Thymus (tissue), 11 donors: Measurements from ENCODE around the gene ZNF609. TPM values are rescaled to one million over a fixed set of nuclear protein-coding genes. Genes with fewer than 3 reads are reported as not detected.
"Not testable (repeated sequence)": the region's sequence is repeated elsewhere in the genome, so short reads cannot be mapped to it uniquely, and the experiment has no call there.

Experiments
- DNase-seq, 9 donors: peaks; one replicate each; pipeline ENCODE4 v3.0.0-alpha.2; 2013; ENCODE audit warnings: low spot score in 9 of 9, low read depth in 6 of 9, missing footprints in 1 of 9
- H3K27ac ChIP-seq, 2 donors: one replicate each; pipeline ENCODE4 v1.5.1; 2013; ENCODE audit warnings: control low read depth in 1 of 2, low read depth in 1 of 2, low read length in 1 of 2, mild to moderate bottlenecking in 1 of 2, moderate library complexity in 1 of 2
- H3K27me3 ChIP-seq, 2 donors: one replicate each; pipeline ENCODE4 v1.5.1; 2013; ENCODE audit warnings: low read length in 1 of 2; ENCODE audit not compliant: control insufficient read depth in 2 of 2, insufficient read depth in 1 of 2
- H3K36me3 ChIP-seq, 2 donors: one replicate each; pipeline ENCODE4 v1.5.1; 2013; ENCODE audit warnings: low read length in 1 of 2, mild to moderate bottlenecking in 1 of 2, moderate library complexity in 1 of 2; ENCODE audit not compliant: control insufficient read depth in 2 of 2, insufficient read depth in 2 of 2
- H3K4me1 ChIP-seq, 2 donors: one replicate each; pipeline ENCODE4 v1.5.1; 2013; ENCODE audit warnings: low read length in 2 of 2; ENCODE audit not compliant: control insufficient read depth in 2 of 2, insufficient read depth in 2 of 2
- H3K4me3 ChIP-seq, 2 donors: one replicate each; pipeline ENCODE4 v1.5.1; 2013; ENCODE audit warnings: low read length in 2 of 2, control low read depth in 1 of 2, mild to moderate bottlenecking in 1 of 2
- H3K9me3 ChIP-seq, 2 donors: one replicate each; pipeline ENCODE4 v1.5.1; 2013; ENCODE audit warnings: low read length in 1 of 2, mild to moderate bottlenecking in 1 of 2; ENCODE audit not compliant: control insufficient read depth in 2 of 2, insufficient read depth in 1 of 2
- whole genome bisulfite sequencing: extraction: QIAGEN DNeasy Blood & Tissue Kit; methylation state at CpG from one replicate; pipeline ENCODE4 v1.1.7; 2013; 5-methylcytosine and 5-hydroxymethylcytosine counted together
- polyA plus RNA-seq: library from polyadenylated mRNA; stranded (reverse); fragments of 200-250 nt; gene quantifications from one replicate; pipeline ENCODE4 v1.2.3, GENCODE V29; 2013
- total RNA-seq: library from RNA; stranded (reverse); fragments of 120-200 nt; gene quantifications from one replicate; pipeline ENCODE4 v1.2.4, GENCODE V29; 2013
- donor health status: healthy.

The ZNF609 gene
- total and polyA plus RNA-seq, 2 donors = 7.5 to 16.8 TPM

DNA sequence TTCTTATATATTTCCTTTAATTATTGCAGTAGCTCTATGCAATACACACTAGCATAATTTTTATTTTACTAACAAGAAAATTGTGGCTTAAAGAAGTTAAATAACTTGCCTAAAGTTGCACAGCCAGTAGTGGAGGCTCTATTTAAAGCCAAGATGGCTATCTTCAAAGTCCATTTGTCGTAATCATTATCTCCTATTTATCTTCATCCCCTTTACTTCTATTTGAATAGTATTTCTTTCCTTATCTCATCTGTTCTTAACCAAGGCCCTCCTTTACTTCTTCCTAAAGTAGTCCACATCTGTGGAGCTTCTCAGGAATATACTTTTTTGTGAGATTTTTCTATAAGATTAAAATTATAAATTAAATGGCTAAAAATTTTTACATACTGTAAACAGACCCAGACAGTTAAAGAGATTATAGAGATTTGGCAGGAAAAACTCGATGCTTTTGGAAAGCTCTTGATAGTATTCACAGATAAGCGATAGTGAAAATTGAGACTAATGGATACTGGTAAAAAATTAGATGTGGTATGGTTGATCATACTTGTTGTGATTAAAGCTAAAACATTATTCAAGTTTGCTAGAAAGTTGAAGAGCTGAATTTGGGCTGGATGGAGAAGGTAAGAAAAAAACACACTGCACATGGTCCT, 129.2 kb downstream of the ZNF609 start:
- Histone ChIP-seq H3K27me3 (no peaks in the 10 kb centered on the region), H3K4me3 (no peak overlapping the region), H3K36me3 (no peaks in the 10 kb centered on the region), H3K4me1 (no peaks in the 10 kb centered on the region), H3K9me3 (no peaks in the 10 kb centered on the region), H3K27ac (no peak overlapping the region)
- 76% methylated on average over 3 of the region's 3 CpGs for WGBS
- no peak for DNase-seq

DNA sequence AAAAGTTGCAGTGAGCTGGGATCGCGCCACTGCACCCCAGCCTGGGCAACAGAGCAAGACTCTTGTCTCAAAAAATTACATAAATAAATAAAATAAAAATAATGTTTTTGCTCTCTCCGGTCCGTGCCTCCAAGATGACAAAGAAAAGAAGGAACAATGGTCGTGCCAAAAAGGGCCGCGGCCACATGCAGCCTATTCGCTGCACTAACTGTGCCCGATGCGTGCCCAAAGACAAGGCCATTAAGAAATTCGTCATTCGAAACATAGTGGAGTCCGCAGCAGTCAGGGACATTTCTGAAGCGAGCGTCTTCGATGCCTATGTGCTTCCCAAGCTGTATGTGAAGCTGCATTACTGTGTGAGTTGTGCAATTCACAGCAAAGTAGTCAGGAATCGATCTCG, 132.5 kb downstream of the ZNF609 start:
- not testable (repeated sequence) for H3K9me3 ChIP-seq, H3K4me3 ChIP-seq, H3K27ac ChIP-seq, DNase-seq, H3K27me3 ChIP-seq, H3K4me1 ChIP-seq, H3K36me3 ChIP-seq
- 98% methylated on average over 18 of the region's 18 CpGs for WGBS

DNA sequence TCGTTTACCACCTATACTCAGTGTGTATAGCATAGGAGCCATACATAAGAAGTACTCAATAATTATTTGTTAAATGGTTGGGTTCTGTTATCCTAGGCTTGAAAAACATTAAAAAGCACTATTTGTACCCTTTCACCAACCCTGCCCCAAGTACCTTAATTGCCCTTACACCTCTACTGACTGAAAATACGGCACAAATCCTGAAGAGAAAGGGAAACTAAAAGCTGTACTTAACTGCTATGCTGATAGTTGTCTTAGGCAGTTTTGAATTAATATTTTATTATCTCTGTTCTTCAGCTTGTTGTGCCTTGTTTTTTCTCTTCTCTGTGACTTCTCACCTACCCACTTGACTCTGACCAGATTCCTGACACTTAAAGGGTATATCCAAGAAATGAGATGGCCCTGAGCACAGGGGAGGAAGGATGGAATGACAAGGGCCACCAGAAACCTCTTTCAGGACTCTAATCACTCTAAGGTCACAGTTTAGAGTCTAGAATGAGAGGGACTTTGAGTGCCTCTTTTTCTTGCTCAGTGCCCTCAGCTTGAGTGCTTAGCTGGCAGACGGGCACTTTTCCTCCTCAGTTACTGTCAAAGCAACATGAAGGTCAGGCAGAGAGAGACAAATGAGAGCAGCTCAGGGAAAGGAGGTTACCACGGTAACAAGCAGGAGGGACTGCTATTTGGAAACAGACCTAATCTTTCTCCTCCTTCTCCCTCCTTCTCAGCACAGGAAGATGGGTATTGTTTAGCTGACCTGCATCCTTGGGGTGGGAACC, 136.5 kb downstream of the ZNF609 start:
- peak overlapping the region; percentile 32 to 36 for H3K27ac ChIP-seq
- peaks cover 7 to 10% of the 10 kb centered on the region in 2 donors for H3K4me1 ChIP-seq
- DNase-seq = peak in 7 of 9 donors; percentile 13 to 66 (median 34)
- WGBS = 36% methylated on average over 4 of the region's 4 CpGs
- no peaks in the 10 kb centered on the region for H3K9me3 ChIP-seq
- no peaks in the 10 kb centered on the region for H3K27me3 ChIP-seq
- peak overlapping the region in 1 of 2 donors; percentile 16 for H3K4me3 ChIP-seq
- no peaks in the 10 kb centered on the region for H3K36me3 ChIP-seq

DNA sequence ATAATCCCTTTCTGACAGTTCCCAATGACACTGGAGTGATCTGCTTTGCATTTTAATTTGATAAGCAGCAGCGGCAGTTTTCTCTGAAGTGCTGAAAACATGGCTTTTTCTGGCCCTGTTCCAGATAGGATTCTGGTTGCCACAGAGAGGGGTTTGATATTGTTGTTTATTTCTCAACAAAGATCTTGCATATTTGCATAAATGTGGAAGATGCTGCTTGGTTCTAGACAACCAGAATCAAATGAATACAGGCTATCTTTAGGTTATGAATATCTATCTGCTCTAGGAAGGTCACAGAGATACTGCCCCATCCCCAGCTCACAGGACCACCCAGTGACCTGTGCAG, 137.1 kb downstream of the ZNF609 start:
- no peaks in the 10 kb centered on the region for H3K27me3 ChIP-seq
- WGBS = 20% methylated on average over 1 of the region's 1 CpG
- DNase-seq = no peak
- peaks cover 7 to 10% of the 10 kb centered on the region in 2 donors for H3K4me1 ChIP-seq
- H3K9me3 ChIP-seq = no peaks in the 10 kb centered on the region
- H3K4me3 ChIP-seq = no peak overlapping the region
- no peak overlapping the region for H3K27ac ChIP-seq
- no peaks in the 10 kb centered on the region for H3K36me3 ChIP-seq

GRCh38 chr15:64599226-64599625, 138.8 kb downstream of the ZNF609 start:
- no peaks in the 10 kb centered on the region for H3K9me3 ChIP-seq
- no peak for DNase-seq
- H3K27ac ChIP-seq = no peak overlapping the region
- H3K4me1 ChIP-seq = peaks cover 7 to 10% of the 10 kb centered on the region in 2 donors
- no peaks in the 10 kb centered on the region for H3K36me3 ChIP-seq
- H3K4me3 ChIP-seq = no peak overlapping the region
- H3K27me3 ChIP-seq = no peaks in the 10 kb centered on the region

GRCh38 chr15:64599716-64600115, 139.3 kb downstream of the ZNF609 start:
- WGBS = 74% methylated on average over 2 of the region's 2 CpGs
- Histone ChIP-seq H3K27me3 (no peaks in the 10 kb centered on the region), H3K4me3 (no peak overlapping the region), H3K36me3 (no peaks in the 10 kb centered on the region), H3K27ac (no peak overlapping the region), H3K4me1 (peaks cover 7 to 10% of the 10 kb centered on the region in 2 donors), H3K9me3 (no peaks in the 10 kb centered on the region)
- no peak for DNase-seq

DNA sequence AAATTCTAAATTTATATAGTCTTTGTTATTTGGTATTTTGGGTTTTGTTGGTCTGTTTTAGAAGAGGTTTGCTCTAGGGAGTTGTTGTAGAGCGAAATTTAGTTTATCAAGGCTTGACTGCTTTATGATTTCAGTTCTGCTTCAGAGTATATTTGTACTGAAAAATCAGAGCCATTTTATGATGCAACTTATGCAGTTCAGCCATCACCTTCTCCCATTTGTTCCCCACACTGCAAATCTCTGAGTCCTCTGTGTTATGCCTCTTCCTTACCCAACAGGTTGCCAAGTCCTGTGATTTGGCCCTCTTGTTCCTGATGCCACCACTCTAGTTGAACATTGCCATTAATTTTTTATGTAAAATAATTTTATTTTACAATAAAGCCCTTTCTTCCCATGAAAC, 140.4 kb downstream of the ZNF609 start:
- H3K4me1 ChIP-seq = peaks cover 7 to 10% of the 10 kb centered on the region in 2 donors
- no peaks in the 10 kb centered on the region for H3K27me3 ChIP-seq
- no peak for DNase-seq
- no peak overlapping the region for H3K4me3 ChIP-seq
- WGBS = 95% methylated on average over 1 of the region's 1 CpG
- no peak overlapping the region for H3K27ac ChIP-seq
- no peaks in the 10 kb centered on the region for H3K36me3 ChIP-seq
- no peaks in the 10 kb centered on the region for H3K9me3 ChIP-seq

DNA sequence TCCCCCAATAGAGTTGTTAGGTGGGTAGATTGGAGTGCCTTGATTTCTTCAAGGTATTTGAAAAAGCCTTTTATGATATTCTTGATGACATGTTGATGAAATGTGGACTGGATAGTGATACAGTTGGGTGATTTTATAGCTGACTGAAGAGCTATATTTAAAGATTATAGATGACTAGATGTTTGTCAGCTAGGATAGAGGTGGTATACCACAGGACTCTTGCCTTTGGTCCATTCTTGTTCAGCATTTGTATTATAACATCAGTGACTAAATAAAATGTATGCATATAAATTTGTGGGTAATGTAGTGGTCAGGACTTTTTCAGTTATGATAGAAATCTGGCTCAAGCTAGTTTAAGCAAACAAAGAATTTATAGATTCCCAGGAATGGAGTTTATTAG, 143.9 kb downstream of the ZNF609 start:
- no peaks in the 10 kb centered on the region for H3K4me1 ChIP-seq
- H3K9me3 ChIP-seq = no peaks in the 10 kb centered on the region
- no peaks in the 10 kb centered on the region for H3K27me3 ChIP-seq
- DNase-seq = no peak
- no peak overlapping the region for H3K4me3 ChIP-seq
- no peaks in the 10 kb centered on the region for H3K36me3 ChIP-seq
- no peak overlapping the region for H3K27ac ChIP-seq

- not testable (repeated sequence) for H3K4me1 ChIP-seq, H3K36me3 ChIP-seq, H3K9me3 ChIP-seq, H3K27me3 ChIP-seq, H3K4me3 ChIP-seq, DNase-seq, H3K27ac ChIP-seq
- WGBS = 99% methylated on average over 6 of the region's 6 CpGs
These were observed 147.0 kb downstream of the ZNF609 start for GRCh38 chr15:64607416-64607815.
